NCI-H510A (cell line): ENCODE results near the gene PPP1R1A.

Experiments used
- DNase-seq: peaks from one replicate; lab custom pipeline; 2025; lab: John Stamatoyannopoulos, UW

Gene PPP1R1A

GRCh38 chr12:54603173-54603814 is 14.8 kb upstream of the PPP1R1A start:
- DNase-seq = no peak

- DNase-seq = no peak
Observed at GRCh38 chr12:54602661-54603060, 14.2 kb upstream of the PPP1R1A start.

GRCh38 chr12:54601841-54602240 is 13.4 kb upstream of the PPP1R1A start:
- no peak for DNase-seq

GRCh38 chr12:54598970-54599369 is 10.5 kb upstream of the PPP1R1A start:
- no peak for DNase-seq

- DNase-seq = no peak
Observed at GRCh38 chr12:54596526-54596946, 8.1 kb upstream of the PPP1R1A start.

- no peak for DNase-seq
Observed at GRCh38 chr12:54595471-54595870, 7.0 kb upstream of the PPP1R1A start.

- DNase-seq = no peak
Observed at GRCh38 chr12:54593725-54594124, 5.3 kb upstream of the PPP1R1A start.

- no peak for DNase-seq
Observed at GRCh38 chr12:54593135-54593534, 4.7 kb upstream of the PPP1R1A start.

- no peak for DNase-seq
Observed at GRCh38 chr12:54592316-54592715, 3.9 kb upstream of the PPP1R1A start.

- no peak for DNase-seq
Observed at GRCh38 chr12:54590978-54591591, 2.6 kb upstream of the PPP1R1A start.

- no peak for DNase-seq
Observed at GRCh38 chr12:54589964-54590363, 1.5 kb upstream of the PPP1R1A start.

- no peak for DNase-seq
Observed at GRCh38 chr12:54588890-54589267, 420 bp upstream of the PPP1R1A start.

- DNase-seq = no peak
Observed at GRCh38 chr12:54587315-54587873, 1.1 kb downstream of the PPP1R1A start.

GRCh38 chr12:54586620-54587019 is 1.8 kb downstream of the PPP1R1A start:
- DNase-seq = no peak

GRCh38 chr12:54585243-54585642 is 3.2 kb downstream of the PPP1R1A start:
- DNase-seq = no peak

- DNase-seq = no peak
Observed at GRCh38 chr12:54584128-54584527, 4.3 kb downstream of the PPP1R1A start.

GRCh38 chr12:54583726-54584125 is 4.7 kb downstream of the PPP1R1A start:
- DNase-seq = no peak

GRCh38 chr12:54581412-54581811 is 7.0 kb downstream of the PPP1R1A start:
- DNase-seq = no peak

GRCh38 chr12:54579696-54580333 is 8.6 kb downstream of the PPP1R1A start:
- no peak for DNase-seq

GRCh38 chr12:54579258-54579657 is 9.2 kb downstream of the PPP1R1A start:
- DNase-seq = no peak

GRCh38 chr12:54578778-54579177 is 9.7 kb downstream of the PPP1R1A start:
- no peak for DNase-seq

- no peak for DNase-seq
Observed at GRCh38 chr12:54572881-54573280, 15.6 kb downstream of the PPP1R1A start.
